Gastroesophageal sphincter (tissue), 3 donors: ENCODE results near the gene DCAF12L1.

Source experiments
- CTCF ChIP-seq, 4 experiments: fragments of 200-600 bp in 2 of 4; fragments of 450-650 bp in 2 of 4; sonication (generic) in 1 of 4; IDR thresholded peaks; one replicate each; pipeline ENCODE4 v1.5.1; 2017 to 2019; ENCODE audit warnings: antibody characterized with exemption in 4 of 4, mild to moderate bottlenecking in 2 of 4, moderate library complexity in 2 of 4
- POLR2A ChIP-seq, 2 donors: fragments of 450-650 bp; IDR thresholded peaks; one replicate each; pipeline ENCODE4 v1.6.1; 2017; ENCODE audit warnings: antibody characterized with exemption in 2 of 2, mild to moderate bottlenecking in 2 of 2, moderate library complexity in 1 of 2

GRCh38 chrX:126509923-126510322, 42.7 kb downstream of the DCAF12L1 start:
- no peak for TF ChIP-seq CTCF (IDR thresholded peaks at IDR 0.05)
- no peak for TF ChIP-seq POLR2A (IDR thresholded peaks at IDR 0.05)
